OCI-LY3 (cell line): ENCODE measurements around the gene NHEJ1.
"Not testable (repeated sequence)": the region's sequence is repeated elsewhere in the genome, so short reads cannot be mapped to it uniquely, and the experiment has no call there.

Source experiments
- H2AFZ ChIP-seq: fragments of 200-600, 300-600 bp; shearing (Covaris generic); 2 replicates; pipeline ENCODE4 v1.6.0; 2014; ENCODE audit warnings: antibody characterized with exemption, low read depth, low read length
- H3K27ac ChIP-seq: fragments of 200-600, 300-600 bp; sonication (generic); 2 replicates; pipeline ENCODE4 v1.5.1; 2014; ENCODE audit warnings: mild to moderate bottlenecking, low read length, moderate library complexity, mixed read lengths
- H3K27me3 ChIP-seq: fragments of 200-600, 300-600 bp; sonication (generic); 2 replicates; pipeline ENCODE4 v1.6.1; 2014; ENCODE audit warnings: low read depth, low read length, mixed read lengths
- H3K36me3 ChIP-seq: fragments of 200-600, 300-600 bp; sonication (generic); replicated peaks from 2 replicates; pipeline ENCODE3; 2014; ENCODE audit warnings: low read depth, low read length, mixed read lengths
- H3K4me1 ChIP-seq: fragments of 300-600, 200-600 bp; sonication (generic); 2 replicates; pipeline ENCODE4 v1.6.1; 2014; ENCODE audit warnings: low read length, mixed read lengths
- H3K4me2 ChIP-seq: fragments of 200-600, 300-600 bp; sonication (generic); 2 replicates; pipeline ENCODE4 v1.6.1; 2014; ENCODE audit warnings: low read length, mixed read lengths
- H3K4me3 ChIP-seq: fragments of 300-600, 200-600 bp; sonication (generic); 2 replicates; pipeline ENCODE4 v1.5.1; 2014; ENCODE audit warnings: antibody characterized with exemption, mild to moderate bottlenecking, low read length, moderate library complexity
- H3K79me2 ChIP-seq: fragments of 300-600, 200-600 bp; shearing (Covaris generic); 2 replicates; pipeline ENCODE4 v1.6.1; 2014; ENCODE audit warnings: mild to moderate bottlenecking, low read length, mixed read lengths
- H3K9ac ChIP-seq: fragments of 300-600, 200-600 bp; shearing (Covaris generic); 2 replicates; pipeline ENCODE4 v1.6.0; 2014; ENCODE audit warnings: mild to moderate bottlenecking, low read length, moderate library complexity
- H3K9me3 ChIP-seq: fragments of 200-600, 300-600 bp; shearing (Covaris generic); 2 replicates; pipeline ENCODE4 v1.6.1; 2014; ENCODE audit warnings: low read length, mixed read lengths; ENCODE audit not compliant: insufficient read depth
- H4K20me1 ChIP-seq: fragments of 200-600, 300-600 bp; sonication (generic); 2 replicates; pipeline ENCODE4 v1.6.1; 2016; ENCODE audit warnings: low read length, mixed read lengths; ENCODE audit not compliant: insufficient read depth
- CTCF ChIP-seq: fragments of 200-600, 300-600 bp; sonication (generic); IDR thresholded peaks from 2 replicates; pipeline ENCODE4 v1.5.1; 2014; ENCODE audit warnings: antibody characterized with exemption, low read length, low read depth
- EZH2phosphoT487 ChIP-seq: fragments of 200-600 bp; shearing (Covaris generic); IDR thresholded peaks from 2 replicates; pipeline ENCODE4 v1.6.1; 2018; ENCODE audit warnings: antibody characterized with exemption, mixed run types, low read depth

NHEJ1 gene

GRCh38 chr2:219204425-219205164 is 44.0 kb upstream of the NHEJ1 start:
- Histone ChIP-seq H3K4me1 (peaks cover 7% of the 10 kb centered on the region), H2AFZ (no peak overlapping the region), H3K9ac (no peak overlapping the region), H3K4me2 (no peak overlapping the region), H3K36me3 (no peaks in the 10 kb centered on the region), H3K4me3 (no peak overlapping the region), H3K79me2 (no peaks in the 10 kb centered on the region), H4K20me1 (no peaks in the 10 kb centered on the region), H3K9me3 (no peaks in the 10 kb centered on the region), H3K27ac (no peak overlapping the region), H3K27me3 (no peaks in the 10 kb centered on the region)
- TF ChIP-seq CTCF, result no peak
- TF ChIP-seq EZH2phosphoT487, result no peak

- H2AFZ ChIP-seq, H3K36me3 ChIP-seq, H3K27ac ChIP-seq, H3K4me2 ChIP-seq, H4K20me1 ChIP-seq, H3K9ac ChIP-seq, H3K27me3 ChIP-seq, H3K4me3 ChIP-seq, H3K4me1 ChIP-seq, H3K9me3 ChIP-seq, H3K79me2 ChIP-seq: not testable (repeated sequence)
Measured at GRCh38 chr2:219201331-219201730, 40.7 kb upstream of the NHEJ1 start.

- H3K4me3 ChIP-seq, H3K4me1 ChIP-seq, H3K27ac ChIP-seq, H3K27me3 ChIP-seq, H3K36me3 ChIP-seq, H2AFZ ChIP-seq, H4K20me1 ChIP-seq, H3K79me2 ChIP-seq, H3K9ac ChIP-seq, H3K4me2 ChIP-seq, H3K9me3 ChIP-seq: not testable (repeated sequence)
Measured at GRCh38 chr2:219200502-219201326, 40.1 kb upstream of the NHEJ1 start.

GRCh38 chr2:219199470-219200211 is 39.0 kb upstream of the NHEJ1 start:
- Histone ChIP-seq H3K27me3 (no peaks in the 10 kb centered on the region), H2AFZ (no peak overlapping the region), H3K4me3 (no peak overlapping the region), H3K27ac (no peak overlapping the region), H3K4me1 (no peaks in the 10 kb centered on the region), H3K36me3 (no peaks in the 10 kb centered on the region), H3K9me3 (no peaks in the 10 kb centered on the region), H3K4me2 (no peak overlapping the region), H3K9ac (no peak overlapping the region), H4K20me1 (no peaks in the 10 kb centered on the region), H3K79me2 (no peaks in the 10 kb centered on the region)
- TF ChIP-seq EZH2phosphoT487 (no peak), CTCF (no peak)

- Histone ChIP-seq H3K36me3 (no peaks in the 10 kb centered on the region), H3K27me3 (no peaks in the 10 kb centered on the region), H3K4me1 (no peaks in the 10 kb centered on the region), H3K4me3 (no peak overlapping the region), H3K9me3 (no peaks in the 10 kb centered on the region), H2AFZ (no peak overlapping the region), H3K9ac (no peak overlapping the region), H3K79me2 (no peaks in the 10 kb centered on the region), H3K27ac (no peak overlapping the region), H4K20me1 (no peaks in the 10 kb centered on the region), H3K4me2 (no peak overlapping the region)
- TF ChIP-seq CTCF (no peak), EZH2phosphoT487 (no peak)
Measured at GRCh38 chr2:219198974-219199373, 38.4 kb upstream of the NHEJ1 start.
